ENCODE results near the gene ZNF45.
"Not testable (repeated sequence)": the region's sequence is repeated elsewhere in the genome, so short reads cannot be mapped to it uniquely, and the experiment has no call there.

ZNF45 gene

DNA sequence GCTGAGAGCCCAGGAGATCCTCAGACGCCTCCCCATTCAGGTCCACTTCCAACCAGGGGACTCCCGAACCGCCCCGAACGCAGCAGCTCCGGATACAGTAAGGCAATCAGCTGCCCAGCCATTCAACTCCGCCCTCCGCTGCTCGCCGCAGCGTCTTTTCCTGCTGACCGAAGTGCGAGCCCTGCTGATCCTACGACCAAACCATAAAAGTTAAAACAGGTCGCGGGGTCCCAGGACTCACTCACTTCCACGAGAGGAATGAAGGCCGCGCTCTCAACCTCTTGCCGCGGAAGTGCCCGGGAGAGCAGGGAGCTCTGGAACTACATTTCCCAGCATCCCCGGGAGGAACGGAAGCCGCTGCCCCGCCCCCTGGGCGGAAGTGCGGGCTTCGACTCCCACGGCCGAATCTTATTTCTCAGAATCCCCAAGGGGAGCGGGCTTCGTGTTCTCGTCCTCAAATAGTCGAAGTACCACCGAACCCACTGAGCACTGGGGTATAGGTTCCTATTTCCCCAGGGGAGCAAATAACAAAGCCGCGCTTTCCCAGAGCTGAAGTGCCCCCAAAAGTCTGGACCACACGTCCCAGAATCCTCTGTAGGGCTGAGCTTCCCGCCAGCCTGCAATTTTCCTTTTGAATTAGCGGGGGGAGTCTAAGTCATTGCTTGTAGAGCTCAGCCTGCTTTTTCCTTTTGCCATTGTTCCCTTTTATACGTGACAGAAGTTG lies at the start of gene ZNF45:
ZNF45 (minus strand) TSS at position 298 of the 724 bp plus-strand sequence. CDS start 13,097 bp downstream, outside the sequence.
- peak; percentile 93 for DNase-seq (ENCODE audit: low spot score)

- peak; percentile 10 for DNase-seq (ENCODE audit: low spot score)
Measured at GRCh38 chr19:43984687-43985000, 49.6 kb upstream of the ZNF45 start.

DNA sequence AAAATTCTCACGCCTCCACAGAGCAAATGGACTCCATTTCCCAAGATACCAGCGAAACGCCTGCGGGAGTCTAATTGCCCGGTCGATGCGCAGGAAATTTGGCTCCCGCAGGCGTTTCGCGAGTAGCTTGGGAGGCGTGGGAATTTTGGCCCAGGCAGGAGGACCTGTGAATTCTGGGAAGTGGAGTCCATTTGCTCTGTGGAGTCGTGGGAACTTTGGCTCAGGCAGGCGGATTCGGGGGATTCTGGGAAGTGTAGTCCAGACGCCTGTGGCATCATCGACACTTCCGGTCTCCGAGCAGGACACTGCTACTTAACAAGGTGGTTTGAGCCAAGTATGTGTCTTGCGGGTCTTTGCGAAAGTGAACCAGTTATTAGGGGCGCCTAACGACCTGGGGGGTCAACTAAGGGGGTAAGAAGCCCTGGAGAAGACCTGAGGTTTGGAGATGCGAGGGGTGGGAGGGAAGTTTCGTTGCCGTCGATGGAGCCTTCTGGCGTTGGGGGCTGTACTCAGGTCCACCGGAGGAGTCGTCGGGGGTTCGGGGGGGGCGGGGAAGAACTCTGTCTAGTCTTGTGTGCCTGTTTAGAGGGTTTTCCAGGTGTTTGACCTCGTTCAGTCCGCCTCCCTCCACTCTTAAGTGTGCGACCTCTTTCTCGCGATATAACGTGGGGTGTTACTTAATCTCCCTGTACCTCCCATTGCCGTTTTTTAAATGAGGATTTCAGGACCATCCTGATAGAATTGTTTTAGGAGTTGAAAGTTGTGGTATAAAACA lies 49.0 kb upstream of the ZNF45 start, which contains the start of gene ZNF155:
ZNF155 (plus strand) TSS at position 277 of the 775 bp plus-strand sequence. CDS start 4,356 bp downstream, outside the sequence.
- DNase-seq (ENCODE audit: low spot score): peak; percentile 90

GRCh38 chr19:43983544-43983911 lies 48.4 kb upstream of the ZNF45 start:
- DNase-seq (ENCODE audit: low spot score): no peak

DNA sequence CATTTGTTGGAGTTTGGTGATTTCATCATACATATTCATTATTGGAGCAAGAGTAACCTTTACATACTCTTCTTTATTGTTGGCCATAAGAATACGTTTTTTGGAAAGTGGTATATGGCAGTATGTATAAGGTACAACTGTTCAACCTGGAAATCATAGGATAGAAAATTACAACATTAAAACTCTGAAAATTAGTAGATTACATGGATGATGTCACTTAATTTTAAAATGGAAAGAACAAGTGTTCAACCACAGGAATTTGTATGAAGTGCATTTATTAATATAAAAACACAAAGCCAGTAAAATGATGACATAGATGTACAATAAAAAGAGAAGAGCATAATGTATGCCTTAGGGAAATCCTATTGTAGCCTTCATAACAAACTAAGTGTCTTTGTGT lies 41.6 kb upstream of the ZNF45 start:
- no peak for DNase-seq (ENCODE audit: low spot score)

DNA sequence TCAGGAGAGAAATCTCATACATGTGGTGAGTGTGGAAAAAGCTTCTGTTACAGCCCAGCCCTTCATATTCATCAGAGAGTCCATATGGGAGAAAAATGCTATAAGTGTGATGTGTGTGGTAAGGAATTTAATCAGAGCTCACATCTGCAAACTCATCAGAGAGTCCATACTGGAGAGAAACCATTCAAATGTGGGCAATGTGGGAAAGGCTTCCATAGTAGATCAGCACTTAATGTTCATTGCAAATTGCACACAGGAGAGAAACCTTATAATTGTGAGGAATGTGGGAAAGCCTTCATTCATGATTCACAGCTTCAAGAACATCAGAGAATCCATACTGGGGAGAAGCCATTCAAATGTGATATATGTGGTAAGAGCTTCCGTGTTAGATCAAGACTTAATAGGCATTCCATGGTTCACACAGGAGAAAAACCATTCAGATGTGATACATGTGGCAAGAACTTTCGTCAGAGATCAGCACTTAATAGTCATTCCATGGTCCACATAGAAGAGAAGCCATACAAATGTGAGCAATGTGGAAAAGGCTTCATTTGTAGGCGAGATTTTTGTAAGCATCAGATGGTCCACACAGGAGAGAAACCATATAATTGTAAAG lies 31.1 kb upstream of the ZNF45 start:
- no peak for DNase-seq (ENCODE audit: low spot score)

DNA sequence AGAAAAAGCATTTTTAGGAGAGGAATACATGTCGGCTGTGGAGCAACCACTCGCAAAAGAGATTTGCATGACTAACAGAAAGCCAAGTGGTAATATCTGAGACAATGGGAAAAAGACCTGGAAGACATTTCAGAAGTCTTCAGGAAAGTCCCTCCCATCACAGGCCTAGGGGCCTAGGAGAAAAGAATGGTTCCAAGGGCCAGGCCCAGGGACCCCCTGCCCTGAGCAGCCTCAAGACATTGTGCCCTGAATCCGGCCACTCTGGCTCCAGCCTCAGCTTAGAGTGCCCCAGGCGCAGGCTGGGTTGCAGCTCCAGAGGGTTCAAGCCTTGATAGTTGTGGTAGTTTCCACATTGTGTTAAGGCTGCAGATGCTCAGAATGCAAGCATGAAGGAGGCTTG lies 25.3 kb upstream of the ZNF45 start:
- no peak for DNase-seq (ENCODE audit: low spot score)

DNA sequence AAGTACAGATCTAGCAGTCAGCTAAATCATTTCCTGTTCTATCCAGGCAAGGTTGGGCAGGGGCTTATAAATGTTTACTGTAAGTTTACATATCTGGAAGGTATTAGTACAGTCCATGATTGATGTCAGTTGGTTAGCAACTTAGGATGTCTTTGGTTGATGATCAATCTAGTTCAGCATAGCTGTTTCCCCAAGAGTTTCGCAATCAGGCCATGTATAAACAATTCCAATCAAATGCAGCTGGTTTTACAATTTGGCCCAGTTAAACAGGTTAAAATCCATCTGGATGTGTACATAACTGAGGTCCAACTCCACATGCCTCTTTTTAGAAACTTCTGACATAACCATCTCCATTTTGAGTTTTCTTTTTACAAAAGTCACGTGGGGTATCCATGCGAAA lies 22.8 kb upstream of the ZNF45 start:
- no peak for DNase-seq (ENCODE audit: low spot score)

DNA sequence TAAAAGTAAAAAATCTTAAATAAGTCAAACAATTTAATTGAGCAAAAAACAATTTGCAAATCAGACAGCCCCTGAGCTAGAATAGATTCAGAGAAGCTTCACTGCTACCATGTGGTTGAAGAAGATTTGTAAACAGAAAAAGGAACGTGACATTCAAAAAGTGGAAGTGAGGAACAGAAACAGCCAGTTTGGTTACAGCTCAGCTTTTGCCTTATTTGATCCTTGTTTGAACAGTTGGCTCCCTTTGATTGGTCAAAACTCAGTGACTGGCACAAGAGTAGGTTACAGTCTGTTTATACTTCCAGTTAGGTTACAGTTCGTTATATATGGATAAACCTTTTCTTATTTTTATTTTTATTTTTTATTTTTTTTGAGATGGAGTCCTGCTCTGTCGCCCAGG lies 21.7 kb upstream of the ZNF45 start:
- no peak for DNase-seq (ENCODE audit: low spot score)

- peak; percentile 96 for DNase-seq (ENCODE audit: low spot score)
Measured at GRCh38 chr19:43950834-43951645, 16.0 kb upstream of the ZNF45 start, which contains the start of gene ZNF221. ZNF221 (plus strand) TSS chr19:43951228; CDS start chr19:43962727, 11,499 bp downstream.

- DNase-seq (ENCODE audit: low spot score): not testable (repeated sequence)
Measured at GRCh38 chr19:43949803-43950202, 14.7 kb upstream of the ZNF45 start.

DNA sequence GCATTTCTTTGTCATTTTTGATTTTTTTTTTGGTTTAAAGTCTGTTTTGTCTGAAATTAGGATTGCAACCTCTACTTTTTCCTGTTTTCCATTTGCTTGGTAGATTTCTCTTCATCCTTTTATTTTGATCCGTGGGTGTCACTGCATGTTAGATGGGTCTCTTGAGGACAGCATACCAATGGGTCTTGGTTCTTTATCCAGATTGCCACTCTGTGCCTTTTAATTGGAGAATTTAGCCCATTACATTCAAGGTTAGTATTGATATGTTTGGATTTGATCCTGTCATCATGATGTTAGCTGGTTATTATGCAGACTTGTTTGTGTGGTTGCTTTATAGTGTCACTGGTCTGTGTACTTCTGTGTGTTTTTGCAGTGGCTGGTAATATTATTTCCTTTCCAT lies 12.3 kb upstream of the ZNF45 start:
- not testable (repeated sequence) for DNase-seq (ENCODE audit: low spot score)

- no peak for DNase-seq (ENCODE audit: low spot score)
Measured at GRCh38 chr19:43941209-43941608, 6.1 kb upstream of the ZNF45 start.

DNA sequence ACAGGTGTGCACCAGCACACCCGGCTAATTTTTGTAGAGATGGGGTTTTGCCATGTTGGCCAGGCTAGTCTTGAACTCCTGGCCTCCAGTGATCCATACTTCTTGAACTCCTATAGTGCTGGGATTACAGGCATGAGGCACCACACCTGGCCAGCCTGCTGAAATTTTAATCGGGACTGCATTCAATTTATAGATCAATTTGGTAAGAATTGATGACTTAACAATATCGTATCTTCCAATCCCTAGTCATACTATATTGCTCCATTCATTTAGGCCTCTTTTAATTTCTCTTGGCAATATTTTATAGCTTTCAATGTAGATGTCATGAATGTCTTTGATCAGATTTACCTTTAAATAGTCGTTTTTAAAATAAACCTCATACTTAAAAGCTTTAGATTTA lies 5.6 kb upstream of the ZNF45 start:
- DNase-seq (ENCODE audit: low spot score): no peak

- no peak for DNase-seq (ENCODE audit: low spot score)
Measured at GRCh38 chr19:43939557-43940260, 4.6 kb upstream of the ZNF45 start.

GRCh38 chr19:43936188-43936587 lies 1.1 kb upstream of the ZNF45 start:
- DNase-seq (ENCODE audit: low spot score): no peak

DNA sequence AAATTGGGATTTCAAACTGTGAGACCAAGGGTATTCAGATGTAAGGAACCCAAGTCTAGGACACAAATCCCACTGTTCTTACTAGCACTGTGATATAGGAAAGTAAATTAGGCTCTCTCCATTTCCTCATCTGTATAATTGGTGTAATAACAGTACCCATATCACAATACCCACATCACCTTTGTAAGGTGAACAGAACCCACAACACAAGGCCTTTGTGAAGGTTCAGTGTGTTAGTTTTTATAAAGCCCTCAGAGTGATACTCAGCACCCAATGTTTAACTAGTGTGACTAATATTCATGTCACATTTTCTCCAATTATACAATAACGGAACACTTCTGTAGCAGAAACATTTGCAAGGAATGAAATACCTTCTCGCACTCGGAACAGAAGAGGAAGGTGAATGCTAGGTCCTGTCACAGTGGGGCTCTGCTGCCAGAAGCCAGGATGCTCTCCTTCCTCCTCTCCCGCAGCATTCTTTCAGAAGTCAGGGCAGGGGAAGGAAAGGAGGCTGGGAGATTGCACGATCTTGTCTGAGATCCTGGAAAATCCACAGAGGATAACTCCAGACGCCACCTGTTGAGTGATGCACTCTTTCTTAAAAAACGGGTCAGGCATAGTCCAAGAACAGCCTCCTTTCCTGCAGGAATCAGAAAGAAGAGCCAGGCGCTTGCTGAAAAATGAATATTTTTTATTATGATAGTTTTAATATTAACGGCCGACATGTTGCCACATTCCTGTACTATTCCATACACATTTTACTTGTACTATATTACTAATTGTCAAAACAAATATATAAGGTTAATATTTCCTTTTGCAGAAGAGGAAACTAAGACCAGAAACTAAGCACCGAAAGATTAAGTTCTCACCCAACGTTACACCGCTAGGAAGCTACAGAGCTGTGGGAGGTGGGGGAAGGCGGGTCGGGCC lies 762 bp downstream of the ZNF45 start:
- DNase-seq (ENCODE audit: low spot score): peak; percentile 15

DNA sequence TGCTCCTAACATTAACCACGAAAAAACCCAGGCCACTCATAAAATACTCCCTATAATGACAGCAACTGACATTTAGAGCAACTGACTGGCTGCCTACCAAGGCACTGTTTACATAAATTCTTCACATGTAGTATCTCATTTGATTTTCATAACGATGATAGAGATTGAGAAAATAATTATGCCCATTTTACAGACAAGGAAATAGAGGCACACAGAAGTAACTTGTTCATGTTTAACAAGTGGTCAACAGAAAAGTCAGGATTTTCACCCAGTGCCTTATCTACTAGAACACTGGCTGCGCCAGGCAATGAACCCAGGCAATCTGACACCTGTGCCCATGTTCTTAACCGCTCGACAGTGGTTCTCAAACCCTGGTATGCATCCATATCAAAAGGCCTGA lies 6.3 kb downstream of the ZNF45 start:
- no peak for DNase-seq (ENCODE audit: low spot score)

DNA sequence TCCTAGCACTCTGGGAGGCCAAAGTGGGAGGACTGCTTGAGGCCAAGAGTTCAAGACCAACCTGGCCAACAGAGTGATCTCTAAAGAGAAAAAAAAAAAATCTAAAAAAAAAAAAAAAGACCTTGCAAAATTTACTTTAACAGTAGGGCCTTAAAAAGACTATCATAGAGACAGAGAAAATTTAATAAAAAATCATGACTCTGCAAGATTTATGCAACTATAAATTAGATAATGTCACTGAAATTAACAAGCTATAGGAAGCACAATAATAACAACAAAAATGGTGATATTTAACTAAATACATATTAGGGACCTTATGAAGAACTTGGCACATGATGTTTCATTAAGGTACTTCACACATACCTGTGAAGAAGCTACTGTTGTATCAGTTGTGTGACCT lies 11.2 kb downstream of the ZNF45 start:
- DNase-seq (ENCODE audit: low spot score): no peak

- DNase-seq (ENCODE audit: low spot score): no peak
Measured at GRCh38 chr19:43914051-43914450, 21.0 kb downstream of the ZNF45 start.

Measured in iPS-NIHi11 (cell line).